Thymus (tissue), 11 donors: Measurements from ENCODE around the gene PROM2. TPM values are rescaled to one million over a fixed set of nuclear protein-coding genes. Genes with fewer than 3 reads are reported as not detected.

Source experiments
- DNase-seq, 9 donors: peaks; one replicate each; pipeline ENCODE4 v3.0.0-alpha.2; 2013; ENCODE audit warnings: low spot score in 9 of 9, low read depth in 6 of 9, missing footprints in 1 of 9
- H3K27ac ChIP-seq, 2 donors: one replicate each; pipeline ENCODE4 v1.5.1; 2013; ENCODE audit warnings: control low read depth in 1 of 2, low read depth in 1 of 2, low read length in 1 of 2, mild to moderate bottlenecking in 1 of 2, moderate library complexity in 1 of 2
- H3K27me3 ChIP-seq, 2 donors: one replicate each; pipeline ENCODE4 v1.5.1; 2013; ENCODE audit warnings: low read length in 1 of 2; ENCODE audit not compliant: control insufficient read depth in 2 of 2, insufficient read depth in 1 of 2
- H3K36me3 ChIP-seq, 2 donors: one replicate each; pipeline ENCODE4 v1.5.1; 2013; ENCODE audit warnings: low read length in 1 of 2, mild to moderate bottlenecking in 1 of 2, moderate library complexity in 1 of 2; ENCODE audit not compliant: control insufficient read depth in 2 of 2, insufficient read depth in 2 of 2
- H3K4me1 ChIP-seq, 2 donors: one replicate each; pipeline ENCODE4 v1.5.1; 2013; ENCODE audit warnings: low read length in 2 of 2; ENCODE audit not compliant: control insufficient read depth in 2 of 2, insufficient read depth in 2 of 2
- H3K4me3 ChIP-seq, 2 donors: one replicate each; pipeline ENCODE4 v1.5.1; 2013; ENCODE audit warnings: low read length in 2 of 2, control low read depth in 1 of 2, mild to moderate bottlenecking in 1 of 2
- H3K9me3 ChIP-seq, 2 donors: one replicate each; pipeline ENCODE4 v1.5.1; 2013; ENCODE audit warnings: low read length in 1 of 2, mild to moderate bottlenecking in 1 of 2; ENCODE audit not compliant: control insufficient read depth in 2 of 2, insufficient read depth in 1 of 2
- WGBS: extraction: QIAGEN DNeasy Blood & Tissue Kit; methylation state at CpG from one replicate; pipeline ENCODE4 v1.1.7; 2013; 5-methylcytosine and 5-hydroxymethylcytosine counted together
- polyA plus RNA-seq: library from polyadenylated mRNA; stranded (reverse); fragments of 200-250 nt; gene quantifications from one replicate; pipeline ENCODE4 v1.2.3, GENCODE V29; 2013
- total RNA-seq: library from RNA; stranded (reverse); fragments of 120-200 nt; gene quantifications from one replicate; pipeline ENCODE4 v1.2.4, GENCODE V29; 2013
- donor health status: healthy.

PROM2 gene
- total and polyA plus RNA-seq, 2 donors = 2.3 to 4.3 TPM

DNA sequence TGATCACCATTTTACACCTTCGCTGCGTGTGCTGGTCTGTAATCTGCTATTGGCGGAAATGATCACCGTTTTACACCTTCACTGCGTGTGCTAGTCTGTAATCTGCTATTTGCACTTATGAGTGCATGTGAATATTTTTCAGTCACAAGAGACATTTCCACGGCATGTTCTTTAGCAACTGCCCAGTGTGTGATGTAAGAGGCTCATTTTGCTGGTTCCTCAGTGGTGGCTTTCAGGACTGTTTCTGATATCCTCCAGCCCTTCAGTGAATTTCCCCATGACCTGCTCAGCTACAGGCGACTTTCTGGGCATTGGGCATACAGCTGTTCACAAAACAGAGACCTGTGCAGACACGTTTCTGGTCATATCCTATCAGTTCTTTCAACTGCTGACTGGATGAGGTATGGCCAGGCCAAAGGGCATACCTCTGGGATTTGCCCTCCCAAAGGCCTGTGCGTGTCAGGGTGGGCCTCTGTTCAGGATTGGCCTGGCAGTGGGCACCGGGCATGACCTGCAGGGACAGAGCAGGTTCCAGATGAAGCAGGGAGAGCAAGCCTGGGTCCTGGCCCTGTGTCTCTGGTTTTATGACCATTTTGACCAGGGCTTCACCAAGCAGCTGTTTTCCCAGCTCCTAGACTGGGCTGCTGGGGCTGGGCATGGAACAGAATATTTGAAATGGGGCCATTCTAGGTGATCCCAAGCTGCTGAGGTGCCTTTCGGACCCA lies 521 bp upstream of the PROM2 start:
- Histone ChIP-seq H3K36me3 (no peaks in the 10 kb centered on the region), H3K4me3 (no peak overlapping the region), H3K27me3 (no peaks in the 10 kb centered on the region), H3K9me3 (no peaks in the 10 kb centered on the region), H3K4me1 (peaks cover 0 to 3% of the 10 kb centered on the region in 2 donors), H3K27ac (no peak overlapping the region)
- DNase-seq = no peak
- WGBS = 94% methylated on average over 11 of the region's 11 CpGs

DNA sequence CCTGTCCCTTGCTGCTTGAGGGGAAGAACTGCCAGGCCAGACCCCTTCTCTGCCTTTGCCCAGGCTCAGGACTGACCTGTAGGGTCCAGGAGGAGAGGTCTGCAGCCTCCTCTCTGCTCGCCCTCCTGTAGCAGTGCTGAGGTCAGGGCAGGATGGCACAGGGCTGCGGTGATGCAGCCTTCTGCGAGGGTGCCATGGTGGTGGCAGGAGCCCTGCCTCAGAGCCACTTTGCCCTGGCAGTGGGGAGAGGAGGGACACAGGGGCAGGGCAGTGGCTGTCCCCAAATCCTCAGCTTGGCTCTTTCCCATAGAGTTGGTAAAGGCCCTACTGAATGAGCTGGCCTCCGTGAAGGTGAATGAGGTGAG lies 884 bp downstream of the PROM2 start:
- no peaks in the 10 kb centered on the region for H3K36me3 ChIP-seq
- H3K4me3 ChIP-seq = no peak overlapping the region
- peaks cover 0 to 3% of the 10 kb centered on the region in 2 donors for H3K4me1 ChIP-seq
- 97% methylated on average over 4 of the region's 4 CpGs for WGBS
- H3K9me3 ChIP-seq = no peaks in the 10 kb centered on the region
- no peak overlapping the region for H3K27ac ChIP-seq
- DNase-seq = no peak
- H3K27me3 ChIP-seq = no peaks in the 10 kb centered on the region

DNA sequence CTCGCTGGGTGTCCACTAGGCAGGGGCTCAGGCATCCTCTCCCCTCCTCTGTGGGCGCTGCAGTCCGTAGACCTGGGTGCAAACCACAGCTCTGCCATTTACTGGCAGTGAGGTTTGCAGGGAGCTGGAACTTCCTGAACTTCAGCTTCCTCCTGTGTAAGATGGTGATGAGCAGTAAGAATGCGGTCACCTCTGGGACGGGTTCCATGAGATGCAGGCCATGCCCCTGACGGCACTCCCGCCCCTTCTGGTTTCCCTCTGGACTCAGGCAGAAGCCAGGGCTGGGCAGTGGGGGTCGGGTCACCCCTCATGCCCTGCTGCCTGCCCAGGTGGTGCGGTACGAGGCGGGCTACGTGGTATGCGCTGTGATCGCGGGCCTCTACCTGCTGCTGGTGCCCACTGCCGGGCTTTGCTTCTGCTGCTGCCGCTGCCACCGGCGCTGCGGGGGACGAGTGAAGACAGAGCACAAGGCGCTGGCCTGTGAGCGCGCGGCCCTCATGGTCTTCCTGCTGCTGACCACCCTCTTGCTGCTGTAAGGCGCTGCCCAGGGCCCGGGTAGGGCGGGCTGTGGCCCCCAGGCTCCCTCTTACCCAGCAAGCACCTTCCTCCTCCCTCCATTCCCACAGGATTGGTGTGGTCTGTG lies 1.5 kb downstream of the PROM2 start:
- no peaks in the 10 kb centered on the region for H3K27me3 ChIP-seq
- no peaks in the 10 kb centered on the region for H3K9me3 ChIP-seq
- no peak for DNase-seq
- H3K36me3 ChIP-seq = no peaks in the 10 kb centered on the region
- H3K4me1 ChIP-seq = peaks cover 0 to 3% of the 10 kb centered on the region in 2 donors
- no peak overlapping the region for H3K4me3 ChIP-seq
- WGBS = 92% methylated on average over 28 of the region's 28 CpGs
- no peak overlapping the region for H3K27ac ChIP-seq

DNA sequence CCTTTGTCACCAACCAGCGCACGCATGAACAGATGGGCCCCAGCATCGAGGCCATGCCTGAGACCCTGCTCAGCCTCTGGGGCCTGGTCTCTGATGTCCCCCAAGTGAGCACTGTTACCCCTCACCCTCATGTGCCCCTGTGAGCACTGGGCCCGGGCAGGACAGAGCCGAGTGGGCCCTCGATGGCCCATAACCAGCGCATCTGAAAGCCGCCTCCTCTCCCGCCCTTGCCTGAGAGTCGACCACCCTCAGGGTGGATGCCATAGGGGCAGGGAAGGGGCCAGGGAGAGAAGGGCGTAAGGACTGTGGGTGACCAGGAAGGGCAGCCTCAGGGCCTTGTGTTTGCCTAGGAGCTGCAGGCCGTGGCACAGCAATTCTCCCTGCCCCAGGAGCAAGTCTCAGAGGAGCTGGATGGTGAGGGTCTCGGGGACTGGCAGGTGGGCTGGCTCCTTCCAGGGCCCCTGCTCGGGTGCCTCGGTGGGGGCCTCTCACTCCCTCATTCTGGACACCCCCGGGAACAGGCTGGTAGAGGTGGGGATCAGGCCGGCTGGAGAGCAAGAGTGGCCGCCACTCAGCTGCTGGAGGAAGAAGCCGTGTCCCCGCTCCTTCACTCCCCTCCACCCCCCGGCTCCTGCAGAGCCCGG lies 2.1 kb downstream of the PROM2 start:
- 95% methylated on average over 22 of the region's 22 CpGs for WGBS
- H3K27ac ChIP-seq = no peak overlapping the region
- H3K27me3 ChIP-seq = no peaks in the 10 kb centered on the region
- peaks cover 0 to 3% of the 10 kb centered on the region in 2 donors for H3K4me1 ChIP-seq
- no peaks in the 10 kb centered on the region for H3K9me3 ChIP-seq
- no peak for DNase-seq
- H3K4me3 ChIP-seq = no peak overlapping the region
- no peaks in the 10 kb centered on the region for H3K36me3 ChIP-seq

DNA sequence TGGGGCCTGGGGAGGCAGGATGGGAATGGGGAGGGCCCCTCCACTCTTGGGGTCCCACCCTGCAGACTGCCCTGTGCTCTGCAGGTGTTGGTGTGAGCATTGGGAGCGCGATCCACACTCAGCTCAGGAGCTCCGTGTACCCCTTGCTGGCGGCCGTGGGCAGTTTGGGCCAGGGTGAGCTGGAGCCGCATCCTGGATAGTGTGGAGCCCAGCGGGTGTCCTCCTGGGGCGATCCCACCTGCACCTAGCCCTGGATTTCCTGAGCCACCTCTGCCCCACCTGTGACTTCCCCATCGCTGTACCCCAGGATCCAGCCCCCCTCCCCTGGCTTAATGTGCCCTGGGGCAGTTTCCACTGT lies 2.6 kb downstream of the PROM2 start:
- DNase-seq = no peak
- H3K36me3 ChIP-seq = no peaks in the 10 kb centered on the region
- H3K4me1 ChIP-seq = peaks cover 0 to 3% of the 10 kb centered on the region in 2 donors
- no peaks in the 10 kb centered on the region for H3K9me3 ChIP-seq
- no peak overlapping the region for H3K27ac ChIP-seq
- no peaks in the 10 kb centered on the region for H3K27me3 ChIP-seq
- no peak overlapping the region for H3K4me3 ChIP-seq
- WGBS = 96% methylated on average over 9 of the region's 9 CpGs

DNA sequence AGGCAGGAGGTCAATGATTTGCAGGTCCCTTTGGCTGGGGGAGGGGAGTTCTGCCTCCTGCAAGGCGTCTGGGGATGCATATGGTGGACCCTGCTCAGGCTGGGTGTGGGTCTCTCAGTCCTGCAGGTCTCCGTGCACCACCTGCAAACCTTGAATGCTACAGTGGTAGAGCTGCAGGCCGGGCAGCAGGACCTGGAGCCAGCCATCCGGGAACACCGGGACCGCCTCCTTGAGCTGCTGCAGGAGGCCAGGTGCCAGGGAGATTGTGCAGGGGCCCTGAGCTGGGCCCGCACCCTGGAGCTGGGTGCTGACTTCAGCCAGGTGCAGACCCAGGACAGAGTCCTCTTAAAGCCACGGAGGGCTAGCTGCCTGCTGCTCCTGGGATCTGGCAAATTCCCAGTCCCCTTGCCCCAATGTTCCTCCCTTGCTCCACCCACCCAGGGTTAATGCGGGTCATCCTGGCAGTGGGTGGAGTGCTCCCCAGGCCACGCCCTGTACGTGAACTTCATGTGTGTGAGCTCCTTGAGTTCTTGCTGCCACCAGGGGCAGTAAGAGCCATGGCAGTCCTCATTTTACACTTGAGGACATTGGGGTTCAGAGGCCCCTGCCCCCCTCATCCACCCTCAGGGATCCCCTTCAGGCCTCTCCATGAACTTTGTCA lies 3.1 kb downstream of the PROM2 start:
- peaks cover 0 to 3% of the 10 kb centered on the region in 2 donors for H3K4me1 ChIP-seq
- no peak overlapping the region for H3K4me3 ChIP-seq
- no peak overlapping the region for H3K27ac ChIP-seq
- no peaks in the 10 kb centered on the region for H3K27me3 ChIP-seq
- DNase-seq = no peak
- H3K9me3 ChIP-seq = no peaks in the 10 kb centered on the region
- no peaks in the 10 kb centered on the region for H3K36me3 ChIP-seq
- 95% methylated on average over 11 of the region's 11 CpGs for WGBS

DNA sequence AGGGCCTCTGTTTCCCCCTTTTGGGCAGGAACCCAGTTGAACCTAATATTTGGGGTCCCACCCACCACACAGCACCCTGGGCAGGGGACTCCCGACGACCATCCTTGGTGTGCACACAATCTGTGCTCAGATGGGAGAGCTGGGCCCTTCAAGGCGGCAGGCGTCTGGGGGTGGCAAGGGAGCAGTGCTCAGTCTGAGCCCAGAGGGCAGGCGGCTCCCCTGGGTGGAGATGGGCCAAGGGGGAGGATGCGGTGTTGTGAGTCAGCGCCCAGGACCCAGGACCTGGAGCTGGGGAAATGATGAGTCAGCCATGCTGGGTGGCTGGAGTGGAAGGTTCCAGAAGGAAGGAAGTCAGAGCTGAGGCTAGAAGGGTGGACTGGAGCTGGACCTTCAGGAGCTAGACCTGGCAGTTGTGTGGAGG lies 3.8 kb downstream of the PROM2 start:
- Histone ChIP-seq H3K27me3 (no peaks in the 10 kb centered on the region), H3K4me1 (peaks cover 0 to 3% of the 10 kb centered on the region in 2 donors), H3K27ac (no peak overlapping the region), H3K9me3 (no peaks in the 10 kb centered on the region), H3K36me3 (no peaks in the 10 kb centered on the region), H3K4me3 (no peak overlapping the region)
- DNase-seq = no peak
- WGBS = 97% methylated on average over 7 of the region's 7 CpGs

DNA sequence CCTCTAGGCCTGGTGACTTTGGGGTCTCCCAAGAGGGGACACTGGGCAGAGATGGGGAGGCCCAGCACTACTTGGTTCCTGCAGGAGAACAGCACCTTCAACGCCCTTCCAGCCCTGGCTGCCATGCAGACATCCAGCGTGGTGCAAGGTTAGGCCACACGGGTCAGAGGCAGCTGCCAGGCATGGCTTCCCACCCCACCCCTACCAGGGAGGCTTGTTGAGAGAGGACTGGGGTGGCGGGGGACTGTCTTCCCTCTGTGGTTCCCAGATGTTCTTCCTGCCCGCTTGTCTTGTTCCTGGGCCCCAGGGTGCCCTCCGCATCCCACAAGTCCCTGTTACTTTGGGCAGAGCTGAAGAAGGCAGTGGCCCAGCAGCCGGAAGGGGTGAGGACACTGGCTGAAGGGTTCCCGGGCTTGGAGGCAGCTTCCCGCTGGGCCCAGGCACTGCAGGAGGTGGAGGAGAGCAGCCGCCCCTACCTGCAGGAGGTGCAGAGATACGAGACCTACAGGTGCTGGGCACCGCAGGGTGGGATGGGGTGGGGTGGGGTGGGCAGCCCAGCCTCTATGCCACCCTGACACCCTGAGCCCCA lies 4.5 kb downstream of the PROM2 start:
- H3K36me3 ChIP-seq = no peaks in the 10 kb centered on the region
- no peak overlapping the region for H3K27ac ChIP-seq
- no peaks in the 10 kb centered on the region for H3K9me3 ChIP-seq
- H3K27me3 ChIP-seq = no peaks in the 10 kb centered on the region
- H3K4me3 ChIP-seq = no peak overlapping the region
- DNase-seq = no peak
- peaks cover 0 to 3% of the 10 kb centered on the region in 2 donors for H3K4me1 ChIP-seq
- WGBS = 96% methylated on average over 12 of the region's 12 CpGs
